Stimulated activated CD4-positive, alpha-beta T cell treated with anti-CD3 and anti-CD28 coated beads, Interleukin-4, amount 100 ng/mL, for 48 hours (primary cell): ENCODE data around the gene EHD4.

ENCODE experiments used
- DNase-seq, 2 donors: peaks; one replicate each; pipeline ENCODE4 v3.0.0-alpha.2; 2020; ENCODE audit warnings: low read depth in 2 of 2

Gene EHD4

GRCh38 chr15:41895957-41896356 is 76.4 kb downstream of the EHD4 start:
- DNase-seq: no peak

- DNase-seq: no peak
Measured at GRCh38 chr15:41895491-41895890, 76.9 kb downstream of the EHD4 start.

GRCh38 chr15:41894791-41895463 is 77.4 kb downstream of the EHD4 start:
- peak; percentile 55 to 58 for DNase-seq

- DNase-seq: no peak
Measured at GRCh38 chr15:41894251-41894790, 78.0 kb downstream of the EHD4 start.

- no peak for DNase-seq
Measured at GRCh38 chr15:41893422-41894250, 78.7 kb downstream of the EHD4 start, which contains the start of gene SPTBN5. Gene SPTBN5, minus strand, starts transcription at chr15:41894053. Its CDS starts 556 bp downstream, at chr15:41893497.

GRCh38 chr15:41892621-41893421 is 79.5 kb downstream of the EHD4 start:
- no peak for DNase-seq

- DNase-seq: no peak
Measured at GRCh38 chr15:41891946-41892345, 80.4 kb downstream of the EHD4 start.

DNA sequence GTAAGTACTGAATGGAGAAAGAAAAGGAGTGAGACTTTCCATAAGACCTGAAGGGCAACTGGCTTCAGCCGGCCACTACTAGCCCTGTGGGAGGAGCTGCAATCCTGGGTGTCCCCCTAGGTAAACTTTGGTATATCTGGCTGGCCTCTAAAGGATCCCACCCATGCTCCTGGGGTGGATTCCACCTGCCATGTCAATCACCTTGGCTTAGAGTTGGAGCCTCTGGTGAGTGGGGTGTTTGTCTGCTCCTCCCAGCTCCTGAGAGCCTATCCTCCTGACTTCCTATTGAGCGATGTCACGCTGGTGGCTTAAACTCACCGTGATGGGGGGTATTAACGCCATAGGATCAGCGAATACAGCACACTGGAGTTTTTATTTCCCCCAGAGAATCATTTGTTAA is 81.1 kb downstream of the EHD4 start:
- no peak for DNase-seq

GRCh38 chr15:41890050-41890690 is 82.2 kb downstream of the EHD4 start:
- no peak for DNase-seq

DNA sequence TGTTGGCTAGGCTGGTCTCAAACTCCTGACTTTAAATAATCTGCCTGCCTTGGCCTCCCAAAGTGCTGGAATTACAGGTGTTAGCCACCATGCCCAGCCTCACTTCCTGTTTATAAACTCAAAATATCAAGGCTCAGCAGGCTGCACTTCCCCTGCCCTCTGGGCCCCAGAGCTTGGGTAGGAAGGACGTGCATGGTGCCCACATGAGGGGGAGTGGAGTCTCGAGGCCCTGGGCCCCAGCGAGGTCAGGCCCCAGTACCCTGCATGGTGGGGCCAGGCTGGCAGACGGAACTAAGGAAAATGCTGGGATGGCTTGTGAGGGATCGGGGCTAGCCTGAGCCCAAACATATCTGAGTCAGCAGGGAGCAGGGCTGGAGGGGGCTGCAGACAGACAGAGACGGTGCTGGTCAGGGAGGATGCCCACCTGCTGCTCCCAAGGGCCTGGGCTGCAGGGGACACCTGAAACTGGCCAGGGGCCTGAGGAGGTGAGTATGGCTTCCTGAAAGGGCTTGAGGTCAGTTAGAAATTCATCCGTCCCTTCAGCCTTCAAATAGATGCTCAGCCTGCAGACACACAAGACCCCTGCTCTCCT is 83.6 kb downstream of the EHD4 start:
- no peak for DNase-seq

- DNase-seq: no peak
Measured at GRCh38 chr15:41887893-41888292, 84.5 kb downstream of the EHD4 start.

DNA sequence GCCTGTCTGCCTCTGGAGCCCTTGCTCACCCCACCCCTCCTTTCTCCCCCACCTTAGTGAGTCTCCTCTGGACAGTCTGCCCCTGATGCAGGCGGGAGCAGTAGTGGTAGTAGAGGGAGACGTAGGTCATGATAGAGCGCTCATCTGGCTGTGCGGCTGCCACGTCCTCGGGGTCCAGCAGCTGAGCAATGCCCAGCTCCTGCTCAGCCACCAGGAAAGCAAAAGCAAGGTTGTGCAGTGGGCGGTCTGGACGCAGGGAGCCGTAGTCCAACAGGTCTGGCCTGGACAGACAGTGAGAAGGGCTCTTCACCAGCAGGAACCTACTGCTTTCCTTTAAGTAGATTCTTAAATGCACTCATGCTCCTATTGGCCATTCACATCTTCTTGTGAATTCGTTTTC is 85.2 kb downstream of the EHD4 start:
- no peak for DNase-seq

DNA sequence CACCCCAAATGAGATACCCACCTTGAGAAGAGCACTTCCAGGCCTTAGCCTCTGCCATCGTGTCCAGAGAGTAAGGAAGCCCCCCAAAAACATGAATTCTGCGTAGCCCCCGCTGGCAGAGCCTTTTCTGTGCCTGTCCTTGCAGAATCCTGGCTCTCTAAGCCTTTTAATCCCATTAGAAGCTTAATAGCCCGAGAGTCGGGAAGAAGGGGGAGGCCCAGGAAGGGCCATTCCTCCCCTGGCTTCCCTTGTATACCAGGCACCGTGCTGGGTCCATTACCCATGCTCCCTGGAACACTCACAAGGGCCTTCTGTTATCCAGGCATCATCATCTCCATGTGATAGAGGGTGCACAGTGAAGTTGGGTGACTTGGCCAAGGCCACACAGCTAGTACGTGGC is 85.6 kb downstream of the EHD4 start:
- DNase-seq: no peak

GRCh38 chr15:41885841-41886240 is 86.5 kb downstream of the EHD4 start:
- DNase-seq: no peak

DNA sequence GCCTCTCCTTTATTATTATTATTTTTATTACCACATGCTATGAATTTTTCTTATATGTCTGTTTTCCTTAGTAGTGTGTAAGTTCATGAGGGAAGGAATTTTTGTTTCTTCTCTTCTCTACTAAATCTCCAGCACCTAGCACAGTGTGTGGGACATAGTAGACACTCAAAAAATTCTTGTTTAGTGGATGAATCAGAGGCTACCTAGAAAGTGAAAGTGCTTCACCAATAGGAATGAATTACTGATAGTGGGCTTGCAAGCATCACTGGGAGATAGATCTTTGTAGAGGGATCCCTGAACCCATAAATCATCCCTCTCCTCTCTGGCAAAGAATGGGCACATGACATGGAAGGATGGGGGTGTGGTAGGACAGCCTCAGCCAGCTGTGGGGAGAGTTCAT is 87.0 kb downstream of the EHD4 start:
- DNase-seq: no peak

DNA sequence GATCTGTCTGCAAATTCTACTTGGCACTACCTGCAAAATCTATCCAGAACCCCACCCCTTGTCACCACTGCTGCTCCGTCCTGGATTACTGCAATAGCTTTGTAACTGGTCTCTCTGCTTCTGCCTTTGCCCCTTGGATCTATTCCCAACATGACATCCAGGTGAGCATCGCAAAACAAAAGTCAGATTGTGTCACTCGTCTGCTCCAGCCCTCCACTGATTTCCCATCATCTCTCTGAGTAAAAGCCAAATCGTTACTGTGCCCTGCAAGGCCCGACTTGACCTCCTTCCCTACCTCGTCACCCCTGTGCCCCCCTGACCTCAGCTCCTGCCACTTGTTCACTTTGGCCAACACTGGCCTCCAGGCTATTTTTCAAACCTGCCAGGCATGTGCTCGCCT is 87.9 kb downstream of the EHD4 start:
- no peak for DNase-seq

GRCh38 chr15:41883484-41883825 is 88.9 kb downstream of the EHD4 start:
- DNase-seq: no peak

GRCh38 chr15:41882689-41883483 is 89.5 kb downstream of the EHD4 start:
- DNase-seq: no peak

GRCh38 chr15:41881920-41882688 is 90.3 kb downstream of the EHD4 start:
- DNase-seq: no peak

DNA sequence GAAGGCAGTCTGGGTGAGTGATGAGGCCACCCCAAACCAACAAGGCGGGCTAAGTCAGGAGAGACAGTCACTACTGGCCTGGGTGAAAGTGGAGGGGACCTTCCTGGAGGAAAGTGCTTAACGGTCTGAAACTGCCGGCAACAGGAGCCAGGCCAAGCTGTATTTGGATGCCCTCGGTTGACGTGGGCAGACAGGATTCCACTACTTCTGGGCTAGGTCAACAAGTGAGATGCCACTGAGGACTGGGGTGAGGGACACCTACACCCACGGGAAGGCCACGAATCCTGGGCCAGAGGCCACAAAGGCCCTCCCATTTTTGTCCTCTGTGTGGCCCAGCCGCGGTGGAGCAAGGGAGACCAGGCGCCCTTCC is 90.8 kb downstream of the EHD4 start:
- no peak for DNase-seq
